Measurements from ENCODE around the gene TLE6. TPM values are rescaled to one million over a fixed set of nuclear protein-coding genes. Genes with fewer than 3 reads are reported as not detected.
"Not testable (repeated sequence)": the region's sequence is repeated elsewhere in the genome, so short reads cannot be mapped to it uniquely, and the experiment has no call there.

The TLE6 gene
- total RNA-seq, 1 donor, result 0.27 TPM

DNA sequence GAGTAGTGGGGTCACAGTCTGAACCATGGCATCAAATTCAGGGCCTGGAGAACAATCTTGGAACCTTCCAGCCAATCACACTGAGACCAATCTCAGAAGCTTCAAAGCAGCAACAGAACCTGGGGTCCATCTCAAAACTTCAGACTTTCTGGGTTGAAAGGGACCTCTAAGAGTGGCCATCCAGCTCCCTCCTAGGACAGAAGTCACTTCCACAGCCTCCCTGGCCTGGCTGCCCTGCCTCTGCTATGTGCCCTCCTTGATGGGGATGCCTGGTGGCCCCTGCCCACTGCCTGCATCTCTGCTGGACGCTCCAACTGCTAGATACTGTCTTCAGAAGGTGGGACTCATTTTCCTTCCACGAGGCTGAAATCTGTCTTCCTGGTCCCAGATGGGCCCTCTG lies 49.9 kb downstream of the TLE6 start:
- no peak for DNase-seq (ENCODE audit: low read depth in 2 of 3, low spot score in 2 of 3)

DNA sequence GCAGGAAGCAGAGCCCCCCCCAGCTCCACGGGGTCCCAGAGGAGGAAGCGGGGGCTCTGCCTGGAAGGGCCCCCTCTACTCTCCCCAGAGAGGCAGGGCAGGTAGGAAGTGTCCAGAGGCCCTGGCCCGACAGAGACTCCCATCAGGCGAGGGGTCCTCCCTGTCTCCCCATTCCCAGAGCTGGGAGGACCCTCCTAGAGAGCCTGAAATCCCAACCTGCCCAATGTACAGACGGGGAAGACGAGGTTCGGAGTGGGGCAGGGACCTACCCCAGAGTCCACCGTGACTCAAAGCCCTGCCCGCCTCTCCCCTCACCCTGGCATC lies 50.6 kb downstream of the TLE6 start:
- no peak for DNase-seq (ENCODE audit: low read depth in 2 of 3, low spot score in 2 of 3)

DNA sequence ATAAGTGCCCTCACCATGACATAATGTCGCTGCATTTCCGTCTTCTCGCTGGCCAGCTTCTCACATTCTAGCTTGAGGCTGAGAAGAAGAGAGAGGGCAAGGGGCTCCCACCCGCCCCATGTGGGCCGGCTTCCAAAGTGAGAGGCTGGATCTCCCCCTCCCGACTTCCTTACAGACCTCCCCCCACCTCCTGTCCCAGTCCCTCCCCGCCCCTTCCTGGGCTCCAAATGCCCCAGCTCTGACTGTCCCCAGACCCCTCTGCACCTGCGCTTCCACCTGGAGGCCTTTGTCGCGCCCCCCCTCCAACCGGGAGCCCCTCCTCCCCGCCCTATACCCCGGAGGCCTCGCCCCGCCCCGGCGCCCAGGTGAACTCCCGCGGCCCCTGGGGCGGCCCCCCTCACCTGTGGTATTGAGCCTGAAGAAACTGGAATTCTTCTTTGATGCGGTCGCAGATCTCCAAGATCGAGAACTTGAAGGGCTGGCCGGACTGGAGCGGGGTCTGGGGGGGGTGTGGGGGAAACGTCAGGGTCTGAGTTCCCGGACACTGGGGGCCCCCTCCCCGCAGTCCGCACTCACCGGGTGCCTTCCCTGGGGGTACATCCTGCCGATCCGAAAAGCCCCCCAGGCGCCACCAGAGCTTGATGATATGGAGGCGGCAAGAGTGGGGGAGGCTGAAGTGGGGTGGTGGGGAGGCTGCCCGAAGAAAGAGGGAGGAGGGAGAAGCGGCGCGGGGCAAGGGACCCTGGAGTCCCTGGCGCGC lies 51.1 kb downstream of the TLE6 start:
- DNase-seq (ENCODE audit: low read depth in 2 of 3, low spot score in 2 of 3), result peak in 1 of 3 donors; percentile 39

GRCh38 chr19:3029065-3029923 lies 51.9 kb downstream of the TLE6 start, which contains the start of gene TLE2:
TLE2 (minus strand) TSS chr19:3029280; CDS start chr19:3028904, 376 bp downstream.
- DNase-seq (ENCODE audit: low read depth in 2 of 3, low spot score in 2 of 3), result no peak

- DNase-seq (ENCODE audit: low read depth in 2 of 3, low spot score in 2 of 3), result no peak
Observed at GRCh38 chr19:3031607-3031867, 54.2 kb downstream of the TLE6 start.

GRCh38 chr19:3033595-3034405 lies 56.4 kb downstream of the TLE6 start:
- DNase-seq (ENCODE audit: low read depth in 2 of 3, low spot score in 2 of 3), result no peak

DNA sequence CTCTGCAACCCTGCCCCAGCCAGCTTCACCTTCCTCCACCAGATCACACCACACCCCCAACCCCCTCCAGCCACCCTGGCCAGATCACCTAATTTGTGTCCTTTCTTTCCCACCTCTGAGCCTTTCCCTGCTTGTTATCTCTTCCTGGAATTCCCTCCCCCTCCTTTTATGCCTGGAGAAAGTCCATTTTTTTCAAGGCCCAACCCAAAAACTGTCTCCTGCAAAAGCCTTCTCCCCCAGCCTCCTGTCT lies 57.0 kb downstream of the TLE6 start:
- DNase-seq (ENCODE audit: low read depth in 2 of 3, low spot score in 2 of 3), result no peak

GRCh38 chr19:3034656-3035541 lies 57.5 kb downstream of the TLE6 start:
- peak in 1 of 3 donors; percentile 50 for DNase-seq (ENCODE audit: low read depth in 2 of 3, low spot score in 2 of 3)

GRCh38 chr19:3035542-3036118 lies 58.3 kb downstream of the TLE6 start:
- peak; percentile 90 to 99 (median 99) for DNase-seq (ENCODE audit: low read depth in 2 of 3, low spot score in 2 of 3)

- DNase-seq (ENCODE audit: low read depth in 2 of 3, low spot score in 2 of 3), result peak; percentile 76 to 90 (median 90)
Observed at GRCh38 chr19:3036119-3036976, 59.0 kb downstream of the TLE6 start.

- not testable (repeated sequence) for DNase-seq (ENCODE audit: low read depth in 2 of 3, low spot score in 2 of 3)
Observed at GRCh38 chr19:3036977-3037544, 59.7 kb downstream of the TLE6 start.

- DNase-seq (ENCODE audit: low read depth in 2 of 3, low spot score in 2 of 3), result no peak
Observed at GRCh38 chr19:3038214-3038613, 60.9 kb downstream of the TLE6 start.

GRCh38 chr19:3039125-3039524 lies 61.8 kb downstream of the TLE6 start:
- DNase-seq (ENCODE audit: low read depth in 2 of 3, low spot score in 2 of 3), result no peak

DNA sequence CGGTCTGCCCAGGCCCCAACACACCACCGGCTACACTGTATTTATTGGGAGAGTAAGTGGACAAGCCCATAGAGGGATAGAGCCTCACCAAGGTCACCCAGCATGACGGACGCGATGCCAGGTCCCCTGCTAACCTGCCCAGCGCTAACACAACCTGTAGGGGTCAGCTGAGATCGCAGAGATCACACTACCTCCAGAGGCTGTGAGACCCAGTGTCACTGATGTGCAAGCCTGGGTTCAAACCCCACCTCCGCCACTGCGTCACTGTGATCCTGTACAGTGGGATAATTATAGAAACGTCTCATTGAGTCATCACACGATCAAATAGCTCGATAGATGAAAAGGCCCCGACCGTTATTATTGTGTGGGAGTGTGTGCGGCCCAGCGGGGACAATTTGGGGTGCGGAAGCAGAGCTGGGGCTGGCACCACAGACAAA lies 62.3 kb downstream of the TLE6 start:
- DNase-seq (ENCODE audit: low read depth in 2 of 3, low spot score in 2 of 3), result no peak

GRCh38 chr19:3041327-3041726 lies 64.0 kb downstream of the TLE6 start:
- DNase-seq (ENCODE audit: low read depth in 2 of 3, low spot score in 2 of 3), result no peak

DNA sequence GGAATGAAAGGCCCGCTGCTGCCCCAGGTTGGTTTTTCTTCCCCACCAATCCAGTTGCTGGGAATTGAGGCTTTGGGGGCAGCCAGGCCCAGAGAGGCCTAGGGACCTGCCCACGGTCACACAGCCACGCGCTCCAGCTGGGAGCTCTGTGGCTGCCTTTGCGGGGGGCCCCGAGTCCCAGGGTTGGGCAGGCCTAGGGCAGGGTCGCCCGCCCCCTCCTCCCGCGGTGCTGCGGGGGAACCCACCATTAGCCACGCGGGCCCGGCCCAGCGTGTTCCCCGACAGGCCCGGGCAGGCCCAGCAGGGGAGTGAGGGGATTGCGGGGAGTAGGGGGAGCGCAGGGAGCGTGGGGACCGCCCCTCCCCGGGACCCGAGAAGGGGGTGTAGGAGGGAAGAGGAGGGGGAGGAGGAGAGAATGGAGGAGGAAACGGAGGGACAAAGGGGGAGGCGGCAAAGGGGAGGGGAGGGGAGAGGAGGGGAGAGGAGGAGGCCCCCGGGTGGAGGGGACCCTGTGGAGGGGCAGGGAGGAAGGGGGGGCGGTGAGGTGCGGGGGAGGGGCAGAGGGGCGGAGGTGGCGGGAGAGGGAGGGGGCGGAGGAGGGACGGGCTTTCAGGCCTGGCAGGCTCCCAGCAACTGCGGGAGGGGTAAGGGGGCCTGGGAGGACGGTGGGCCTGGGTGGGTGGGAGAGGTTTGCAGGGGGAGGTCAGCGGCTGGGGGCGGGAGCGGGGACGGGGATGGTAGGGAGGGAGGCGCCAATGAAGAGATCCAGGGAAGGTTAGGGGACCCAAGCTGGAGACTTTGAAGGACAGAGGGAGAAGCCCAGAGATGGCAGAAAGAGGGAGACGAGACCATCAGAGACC lies 64.6 kb downstream of the TLE6 start:
- no peak for DNase-seq (ENCODE audit: low read depth in 2 of 3, low spot score in 2 of 3)

DNA sequence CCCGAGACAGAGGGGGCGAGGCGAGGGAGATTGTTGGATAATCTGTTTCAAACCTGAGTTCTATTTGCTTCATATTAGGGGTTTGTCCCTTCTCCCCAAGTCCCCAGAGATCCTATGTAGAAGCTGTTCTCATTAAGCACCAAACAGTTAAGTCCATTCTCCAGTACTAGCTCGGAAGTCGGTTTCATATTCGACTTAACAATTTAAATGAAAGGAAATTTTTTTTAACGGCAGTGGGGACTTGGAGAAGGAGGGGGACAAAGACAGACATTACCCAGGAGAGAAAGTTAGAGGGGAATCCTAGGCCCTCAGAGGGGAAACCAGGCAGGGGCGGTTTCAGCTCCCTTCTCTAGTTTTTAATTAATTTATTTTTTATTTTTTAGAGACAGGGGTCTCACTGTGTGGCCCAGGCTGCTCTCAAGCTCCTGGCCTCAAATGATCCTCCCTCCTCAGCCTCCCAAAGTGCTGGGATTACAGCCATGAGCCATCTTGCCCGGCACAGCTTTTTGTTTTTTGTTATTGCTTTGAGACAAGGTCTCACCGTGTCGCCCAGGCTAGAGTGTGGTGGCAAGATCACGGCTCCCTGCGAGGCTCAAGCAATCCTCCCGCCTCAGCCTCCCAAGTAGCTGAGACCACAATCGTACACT lies 65.4 kb downstream of the TLE6 start:
- no peak for DNase-seq (ENCODE audit: low read depth in 2 of 3, low spot score in 2 of 3)

Measured in hematopoietic multipotent progenitor cell (in vitro differentiated cells).